HepG2 (cell line): ENCODE measurements around the gene TOP1. TPM values are rescaled to one million over a fixed set of nuclear protein-coding genes. Genes with fewer than 3 reads are reported as not detected.

Experiments used
- ASH2L ChIP-seq: fragments of 300-600, 200-600 bp; sonication (generic); IDR thresholded peaks from 2 replicates; pipeline ENCODE4 v1.7.0; 2017; ENCODE audit warnings: low read depth, mild to moderate bottlenecking, moderate library complexity, mixed read lengths, low read length; ENCODE audit not compliant: insufficient read length
- FOXK1 ChIP-seq: sonication (generic); formaldehyde crosslinking; IDR thresholded peaks from 2 replicates; pipeline ENCODE4 v1.4.0; 2020; ENCODE audit warnings: low read depth, missing genetic modification reagents, borderline replicate concordance
- IKZF5 ChIP-seq: IDR thresholded peaks from 2 replicates; pipeline ENCODE4 v1.6.1; 2018; ENCODE audit warnings: missing genetic modification reagents, mild to moderate bottlenecking, missing compliant biosample characterization
- IRF2 ChIP-seq: IDR thresholded peaks from 2 replicates; pipeline ENCODE4 v1.6.1; 2018; ENCODE audit warnings: missing genetic modification reagents, missing compliant biosample characterization
- KLF9 ChIP-seq: IDR thresholded peaks from 2 replicates; pipeline ENCODE4 v1.6.1; 2016; ENCODE audit warnings: low read depth
- KMT2B ChIP-seq: IDR thresholded peaks from 2 replicates; pipeline ENCODE4 v1.6.1; 2016; ENCODE audit warnings: missing genetic modification reagents, missing compliant biosample characterization
- MAX ChIP-seq: IDR thresholded peaks from 2 replicates; pipeline ENCODE4 v1.6.1; 2012; ENCODE audit warnings: inconsistent platforms
- NFKBIZ ChIP-seq: IDR thresholded peaks from 2 replicates; pipeline ENCODE4 v1.6.1; 2018; ENCODE audit warnings: missing genetic modification reagents, missing compliant biosample characterization
- NR0B2 ChIP-seq: sonication (generic); formaldehyde crosslinking; IDR thresholded peaks from 2 replicates; pipeline ENCODE4 v1.4.0; 2020; ENCODE audit warnings: mild to moderate bottlenecking, missing genetic modification reagents
- SNAPC5 ChIP-seq: sonication (generic); formaldehyde crosslinking; IDR thresholded peaks from 2 replicates; pipeline ENCODE4 v1.8.1; 2023; ENCODE audit warnings: mild to moderate bottlenecking, missing genetic modification reagents, borderline replicate concordance
- TAF1 ChIP-seq: sonication (generic); formaldehyde crosslinking; IDR thresholded peaks from 2 replicates; pipeline ENCODE4 v1.4.0; 2020; ENCODE audit warnings: missing genetic modification reagents
- TFDP1 ChIP-seq: IDR thresholded peaks from 2 replicates; pipeline ENCODE4 v1.6.1; 2016; ENCODE audit warnings: missing compliant biosample characterization, missing genetic modification reagents, borderline replicate concordance
- THAP8 ChIP-seq: sonication (generic); formaldehyde crosslinking; IDR thresholded peaks from 2 replicates; pipeline ENCODE4 v1.5.1; 2020; ENCODE audit warnings: missing genetic modification reagents, mild to moderate bottlenecking, borderline replicate concordance
- ZNF124 ChIP-seq: sonication (generic); formaldehyde crosslinking; IDR thresholded peaks from 2 replicates; pipeline ENCODE4 v1.4.0; 2020; ENCODE audit warnings: missing genetic modification reagents
- ZNF264 ChIP-seq: sonication (generic); formaldehyde crosslinking; IDR thresholded peaks from 2 replicates; pipeline ENCODE4 v1.4.0; 2020; ENCODE audit warnings: missing genetic modification reagents
- ZNF337 ChIP-seq: sonication (generic); formaldehyde crosslinking; IDR thresholded peaks from 2 replicates; pipeline ENCODE4 v1.5.1; 2020; ENCODE audit warnings: missing genetic modification reagents, low read depth, mild to moderate bottlenecking, borderline replicate concordance
- ZNF546 ChIP-seq: sonication (generic); formaldehyde crosslinking; conservative IDR thresholded peaks from 2 replicates; pipeline ENCODE4 v1.8.1; 2023; ENCODE audit warnings: mild to moderate bottlenecking, missing genetic modification reagents
- ZNF569 ChIP-seq: sonication (generic); formaldehyde crosslinking; IDR thresholded peaks from 2 replicates; pipeline ENCODE4 v1.5.0; 2020; ENCODE audit warnings: mild to moderate bottlenecking, missing genetic modification reagents, moderate library complexity, borderline replicate concordance
- ZNF597 ChIP-seq: sonication (generic); formaldehyde crosslinking; IDR thresholded peaks from 2 replicates; pipeline ENCODE4 v1.5.0; 2020; ENCODE audit warnings: missing genetic modification reagents
- ZNF703 ChIP-seq: sonication (generic); formaldehyde crosslinking; IDR thresholded peaks from 2 replicates; pipeline ENCODE4 v1.5.1; 2020; ENCODE audit warnings: missing genetic modification reagents, mild to moderate bottlenecking, moderate library complexity, borderline replicate concordance
- ZNF777 ChIP-seq: sonication (generic); formaldehyde crosslinking; IDR thresholded peaks from 2 replicates; pipeline ENCODE4 v1.4.0; 2020; ENCODE audit warnings: missing genetic modification reagents
- ZSCAN21 ChIP-seq: sonication (generic); formaldehyde crosslinking; IDR thresholded peaks from 2 replicates; pipeline ENCODE4 v1.8.0; 2022; ENCODE audit warnings: mild to moderate bottlenecking, missing genetic modification reagents, moderate library complexity, borderline replicate concordance
- polyA plus RNA-seq, 8 experiments: library from polyadenylated mRNA; depleted of rRNA in 3 of 8; stranded (reverse) in 7 of 8; unstranded in 1 of 8; fragments of >200 nt; fragmentation: Illumina TruSeq in 4 of 8; extraction: Trizol in 4 of 8; gene quantifications; 2 replicates each; pipeline versions ENCODE4 v1.2.1 to v1.2.3, GENCODE V29; 2011 to 2016; ENCODE audit warnings: low read depth in 4 of 8, missing spikeins in 1 of 8, mixed read lengths in 1 of 8; ENCODE audit not compliant: insufficient read depth in 1 of 8
- total RNA-seq, 5 experiments: library from RNA; depleted of rRNA; stranded (reverse); fragments of >200 nt; fragmentation: Illumina TruSeq; extraction: Trizol; gene quantifications; 2 replicates each; pipeline ENCODE4 v1.2.3, GENCODE V29; 2016; ENCODE audit warnings: low read depth in 1 of 5

Gene TOP1
- total and polyA plus RNA-seq, 2 of the 13 experiments (the other 11 are each of a cell fraction or from before 2014, with no cell fraction given) = 10.2 to 19.4 TPM

GRCh38 chr20:41003143-41003935 is 25.3 kb upstream of the TOP1 start (continued):
- peak; percentile 78 for TF ChIP-seq ASH2L
- no peak for TF ChIP-seq ZNF777
- TF ChIP-seq TFDP1 (CRISPR knock-in tag) = peak; percentile 76; the same call in 1 of the 2 replicates
- peak; percentile 59; the same call in 1 of the 2 replicates for TF ChIP-seq SNAPC5 (CRISPR knock-in tag)
- TF ChIP-seq FOXK1 (CRISPR knock-in tag) = peak; percentile 98
- TF ChIP-seq KMT2B (CRISPR knock-in tag) = peak; percentile 75; the same call in 1 of the 2 replicates
- TF ChIP-seq ZNF124 (CRISPR knock-in tag) = no peak; the same call in none of the 2 replicates
- peak; percentile 98 for TF ChIP-seq NFKBIZ (CRISPR knock-in tag)
- TF ChIP-seq ZNF337 = 0 out of 2 replicates have a peak, but pooled peaks have one; percentile 59
- TF ChIP-seq ZNF597 (CRISPR knock-in tag) = no peak
- TF ChIP-seq ZNF264 (CRISPR knock-in tag) = peak; percentile 73
- 0 out of 2 replicates have a peak, but pooled peaks have one; percentile 75 for TF ChIP-seq ZNF546
- TF ChIP-seq TAF1 (CRISPR knock-in tag) = peak; percentile 55; the same call in 1 of the 2 replicates
- 0 out of 2 replicates have a peak, but pooled peaks have one; percentile 44 for TF ChIP-seq NR0B2 (CRISPR knock-in tag)
- peak; percentile 21; the same call in 1 of the 2 replicates for TF ChIP-seq ZNF703 (CRISPR knock-in tag)
- TF ChIP-seq IRF2 (CRISPR knock-in tag) = peak; percentile 91
- TF ChIP-seq IKZF5 (CRISPR knock-in tag) = peak; percentile 91
- no peak for TF ChIP-seq THAP8 (CRISPR knock-in tag)
- TF ChIP-seq ZNF569 (CRISPR knock-in tag) = peak; percentile 63; the same call in 1 of the 2 replicates
- peak; percentile 92 for TF ChIP-seq MAX
- TF ChIP-seq ZSCAN21 (CRISPR knock-in tag) = peak; percentile 66
- TF ChIP-seq KLF9 (CRISPR knock-in tag) = 0 out of 2 replicates have a peak, but pooled peaks have one; percentile 60
